Stimulated activated CD8-positive, alpha-beta memory T cell treated with anti-CD3 and anti-CD28 coated beads, Interleukin-4, amount 100 ng/mL, for 24 hours (primary cell): ENCODE data around the gene PITHD1.
"Not testable (repeated sequence)": the region's sequence is repeated elsewhere in the genome, so short reads cannot be mapped to it uniquely, and the experiment has no call there.

ENCODE experiments used
- DNase-seq: peaks from one replicate; pipeline ENCODE4 v3.0.0-alpha.2; 2020; ENCODE audit warnings: low read depth

Gene PITHD1

GRCh38 chr1:23777979-23778814 is at the start of gene PITHD1:
Gene PITHD1, plus strand, starts transcription at chr1:23778418. Its CDS starts 98 bp downstream, at chr1:23778516.
- DNase-seq, result peak; percentile 69

- no peak for DNase-seq
Observed at GRCh38 chr1:23732363-23733224, 45.6 kb upstream of the PITHD1 start.

- not testable (repeated sequence) for DNase-seq
Observed at GRCh38 chr1:23733281-23733680, 44.9 kb upstream of the PITHD1 start.

- DNase-seq, result no peak
Observed at GRCh38 chr1:23736437-23737134, 41.6 kb upstream of the PITHD1 start.

GRCh38 chr1:23741609-23742008 is 36.6 kb upstream of the PITHD1 start:
- no peak for DNase-seq

GRCh38 chr1:23742670-23743286 is 35.4 kb upstream of the PITHD1 start:
- DNase-seq, result no peak

- DNase-seq, result peak; percentile 69
Observed at GRCh38 chr1:23743287-23744152, 34.7 kb upstream of the PITHD1 start, which contains the start of gene ELOA. Gene ELOA, plus strand, starts transcription at chr1:23743471. Its CDS starts 33 bp downstream, at chr1:23743504.

- no peak for DNase-seq
Observed at GRCh38 chr1:23745515-23745914, 32.7 kb upstream of the PITHD1 start.

- no peak for DNase-seq
Observed at GRCh38 chr1:23748016-23748415, 30.2 kb upstream of the PITHD1 start.

GRCh38 chr1:23751050-23751814 is 27.0 kb upstream of the PITHD1 start:
- DNase-seq, result no peak

- no peak for DNase-seq
Observed at GRCh38 chr1:23751815-23752200, 26.4 kb upstream of the PITHD1 start.

GRCh38 chr1:23752909-23753308 is 25.3 kb upstream of the PITHD1 start:
- no peak for DNase-seq

GRCh38 chr1:23756676-23757075 is 21.5 kb upstream of the PITHD1 start:
- DNase-seq, result no peak

GRCh38 chr1:23757812-23758211 is 20.4 kb upstream of the PITHD1 start:
- DNase-seq, result no peak

GRCh38 chr1:23759277-23759676 is 18.9 kb upstream of the PITHD1 start:
- DNase-seq, result no peak

- DNase-seq, result no peak
Observed at GRCh38 chr1:23763041-23763577, 15.1 kb upstream of the PITHD1 start.

GRCh38 chr1:23768733-23769132 is 9.5 kb upstream of the PITHD1 start:
- DNase-seq, result no peak

- peak; percentile 80 for DNase-seq
Observed at GRCh38 chr1:23772049-23772853, 6.0 kb upstream of the PITHD1 start.

- no peak for DNase-seq
Observed at GRCh38 chr1:23772854-23773242, 5.4 kb upstream of the PITHD1 start.
